HG03159 (cell line): ENCODE results near the gene MCTP1.

Experiments
- ATAC-seq: cut with Tn5 transposase; IDR thresholded peaks from one replicate; pipeline ENCODE4 v1.9.1; 2021; ENCODE audit warnings: mild to moderate bottlenecking, moderate library complexity; ENCODE audit not compliant: unreplicated experiment

Gene MCTP1

GRCh38 chr5:94740286-94740685 lies 544.6 kb downstream of the MCTP1 start:
- ATAC-seq: no peak

GRCh38 chr5:94736498-94736897 lies 548.4 kb downstream of the MCTP1 start:
- ATAC-seq: no peak

GRCh38 chr5:94731471-94731870 lies 553.4 kb downstream of the MCTP1 start:
- no peak for ATAC-seq

- ATAC-seq: no peak
These were observed 559.8 kb downstream of the MCTP1 start for GRCh38 chr5:94725142-94725541.

GRCh38 chr5:94715768-94716167 lies 569.1 kb downstream of the MCTP1 start:
- no peak for ATAC-seq

- ATAC-seq: no peak
These were observed 573.1 kb downstream of the MCTP1 start for GRCh38 chr5:94711785-94712184.

GRCh38 chr5:94709277-94709676 lies 575.6 kb downstream of the MCTP1 start:
- ATAC-seq: no peak

- no peak for ATAC-seq
These were observed 577.5 kb downstream of the MCTP1 start for GRCh38 chr5:94707359-94707758.

GRCh38 chr5:94705427-94705826 lies 579.5 kb downstream of the MCTP1 start:
- ATAC-seq: no peak

GRCh38 chr5:94702729-94703128 lies 582.2 kb downstream of the MCTP1 start:
- ATAC-seq: peak; percentile 84

GRCh38 chr5:94700592-94700991 lies 584.3 kb downstream of the MCTP1 start:
- ATAC-seq: peak; percentile 65

GRCh38 chr5:94699562-94699961 lies 585.3 kb downstream of the MCTP1 start:
- no peak for ATAC-seq

- ATAC-seq: no peak
These were observed 586.7 kb downstream of the MCTP1 start for GRCh38 chr5:94698197-94698596.

- ATAC-seq: no peak
These were observed 590.2 kb downstream of the MCTP1 start for GRCh38 chr5:94694671-94695070.

GRCh38 chr5:94693845-94694370 lies 591.0 kb downstream of the MCTP1 start:
- ATAC-seq: no peak

GRCh38 chr5:94693043-94693822 lies 591.7 kb downstream of the MCTP1 start:
- peak; percentile 68 for ATAC-seq

- no peak for ATAC-seq
These were observed 592.3 kb downstream of the MCTP1 start for GRCh38 chr5:94692581-94692980.

- no peak for ATAC-seq
These were observed 592.9 kb downstream of the MCTP1 start for GRCh38 chr5:94691949-94692348.

GRCh38 chr5:94691291-94691690 lies 593.6 kb downstream of the MCTP1 start:
- no peak for ATAC-seq

- no peak for ATAC-seq
These were observed 594.1 kb downstream of the MCTP1 start for GRCh38 chr5:94690778-94691177.

- no peak for ATAC-seq
These were observed 595.0 kb downstream of the MCTP1 start for GRCh38 chr5:94689908-94690307.

GRCh38 chr5:94682814-94683520 lies 601.9 kb downstream of the MCTP1 start:
- ATAC-seq: no peak
